HL-60/S4 treated with phorbol 12-myristate 13-acetate at 8.2 ng/mL for 4 days and 3 days (cell line): ENCODE results near the gene SDR39U1.

Experiments used
- in situ Hi-C: fragments of 300-500 bp; cut with MboI; formaldehyde crosslinking; loops from 2 replicates; pipeline ENCODE4 v1.15.0; 2022; ENCODE audit warnings: low sequenced_read_pairs

Gene SDR39U1

GRCh38 chr14:24430682-24431568, 11.7 kb downstream of the SDR39U1 start:
- in situ Hi-C loops = loop anchor here (10.0 to 25.0 kb wide), 2 partner anchors 96 to 194 kb away; partner anchors contain the start of genes ADCY4, GMPR2, NEDD8 and RIPK3

GRCh38 chr14:24430143-24430681, 12.4 kb downstream of the SDR39U1 start:
- in situ Hi-C loops = loop anchor here (10.0 to 25.0 kb wide), 2 partner anchors 95 to 193 kb away; partner anchors contain the start of genes ADCY4, GMPR2, NEDD8 and RIPK3

GRCh38 chr14:24429395-24430142, 13.0 kb downstream of the SDR39U1 start, which contains the start of the genes CBLN3 and KHNYN:
TSS of gene CBLN3 (minus strand) at chr14:24429668. CDS start at chr14:24429054, 614 bp downstream.
TSS of gene KHNYN (plus strand) at chr14:24429954. CDS start at chr14:24430731, 777 bp downstream.
- in situ Hi-C loops = loop anchor here (10.0 to 25.0 kb wide), 2 partner anchors 95 to 192 kb away; partner anchors contain the start of genes ADCY4, GMPR2, NEDD8 and RIPK3

GRCh38 chr14:24428628-24429394, 13.8 kb downstream of the SDR39U1 start:
- in situ Hi-C loops = loop anchor here (25.0 kb wide), 1 partner anchor 192 kb away; the partner anchor contains the start of genes GMPR2, NEDD8 and TINF2

- in situ Hi-C loops = loop anchor here (25.0 kb wide), 1 partner anchor 191 kb away; the partner anchor contains the start of genes GMPR2, NEDD8 and TINF2
These were observed 14.8 kb downstream of the SDR39U1 start for GRCh38 chr14:24427537-24428508.

GRCh38 chr14:24426912-24427536, 15.6 kb downstream of the SDR39U1 start:
- in situ Hi-C loops = loop anchor here (25.0 kb wide), 1 partner anchor 190 kb away; the partner anchor contains the start of genes GMPR2, NEDD8 and TINF2

- in situ Hi-C loops = loop anchor here (25.0 kb wide), 1 partner anchor 189 kb away; the partner anchor contains the start of genes GMPR2, NEDD8 and TINF2
These were observed 16.2 kb downstream of the SDR39U1 start for GRCh38 chr14:24426150-24426911.

GRCh38 chr14:24425704-24426103, 16.9 kb downstream of the SDR39U1 start:
- in situ Hi-C loops = loop anchor here (25.0 kb wide), 1 partner anchor 188 kb away; the partner anchor contains the start of genes GMPR2, NEDD8 and TINF2

GRCh38 chr14:24422694-24423601, 19.6 kb downstream of the SDR39U1 start:
- in situ Hi-C loops = no loop called here

- in situ Hi-C loops = no loop called here
These were observed 20.3 kb downstream of the SDR39U1 start for GRCh38 chr14:24422261-24422660.

GRCh38 chr14:24418492-24418873, 24.1 kb downstream of the SDR39U1 start:
- in situ Hi-C loops = no loop called here

GRCh38 chr14:24417832-24418491, 24.6 kb downstream of the SDR39U1 start:
- in situ Hi-C loops = no loop called here

- in situ Hi-C loops = no loop called here
These were observed 25.5 kb downstream of the SDR39U1 start for GRCh38 chr14:24416932-24417619.

GRCh38 chr14:24416254-24416931, 26.2 kb downstream of the SDR39U1 start:
- in situ Hi-C loops = no loop called here
